ENCODE measurements around the gene CSF3R.

DNA sequence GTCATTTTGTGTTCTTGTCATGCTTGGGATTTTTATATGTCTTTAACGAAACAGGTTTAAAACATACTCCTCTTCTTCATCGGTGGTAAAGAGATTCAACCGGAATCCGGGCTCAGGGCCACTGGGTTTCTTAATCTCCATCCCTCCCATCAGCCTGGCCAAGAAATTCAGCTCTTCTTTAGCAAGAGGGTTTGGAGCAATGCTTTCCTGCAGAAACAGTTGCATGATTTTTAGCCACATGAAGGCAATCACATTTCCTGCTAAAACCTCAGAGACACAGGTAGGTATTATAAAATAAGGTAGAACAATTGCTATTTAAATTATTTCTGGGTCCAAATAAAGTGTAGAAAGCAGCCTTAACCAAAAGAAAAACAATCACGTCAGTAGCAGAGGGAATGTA lies 62.3 kb downstream of the CSF3R start:
- TF ChIP-seq CTCF (IDR thresholded peaks at IDR 0.05) = no peak
- TF ChIP-seq POLR2A (IDR thresholded peaks at IDR 0.05) = no peak

All from suprapubic skin (tissue), 3 donors.